A549 (cell line): ENCODE results near the gene NCOA4. TPM values are rescaled to one million over a fixed set of nuclear protein-coding genes. Genes with fewer than 3 reads are reported as not detected.
"Not testable (repeated sequence)": the region's sequence is repeated elsewhere in the genome, so short reads cannot be mapped to it uniquely, and the experiment has no call there.

ENCODE experiments used
- ATAC-seq, 2 experiments: fragments of 200-7000 bp in 1 of 2; fragments of >200 bp in 1 of 2; cut with Nextera tagmentation in 1 of 2; cut with Tn5 transposase in 1 of 2; 3 replicates each; pipeline versions ENCODE4 v1.8.0 to v1.9.1; 2018 to 2020; ENCODE audit warnings: mild to moderate bottlenecking in 1 of 2, moderate library complexity in 1 of 2
- CTCF ChIA-PET: fragments of 300-600 bp; sonication (Branson Sonifier 250); formaldehyde crosslinking; extraction: SDS; loops from one replicate; lab custom pipeline; 2021; ENCODE audit warnings: antibody characterized with exemption, inconsistent platforms; lab: Yijun Ruan, JAX
- POLR2A ChIA-PET: fragments of 350-600 bp; formaldehyde crosslinking; extraction: SDS; loops from one replicate; lab custom pipeline; 2021; ENCODE audit warnings: antibody characterized with exemption, inconsistent platforms; lab: Yijun Ruan, JAX
- DNase-seq, 2 experiments: peaks; one replicate each; pipeline versions ENCODE4 v3.0.0 to v3.0.0-alpha.2; 2011 to 2016; ENCODE audit warnings: low read depth in 1 of 2, low spot score in 1 of 2
- FAIRE-seq: peaks from 2 replicates; lab custom pipeline; 2011; peaks lifted over from hg19 to GRCh38; lab: Jason Lieb, UNC
- H3K27ac ChIP-seq, 2 experiments: fragments of >200 bp; sonication (Bioruptor Twin); formaldehyde crosslinking; 3 replicates each; pipeline ENCODE4 v1.5.1; 2016 to 2017
- H3K4me1 ChIP-seq: fragments of >200 bp; sonication (Bioruptor Twin); formaldehyde crosslinking; 3 replicates; pipeline ENCODE4 v1.6.1; 2016
- H3K4me2 ChIP-seq: fragments of >200 bp; sonication (Bioruptor Twin); formaldehyde crosslinking; 3 replicates; pipeline ENCODE4 v1.6.1; 2016
- H3K4me3 ChIP-seq: fragments of >200 bp; sonication (Bioruptor Twin); formaldehyde crosslinking; 3 replicates; pipeline ENCODE4 v1.5.1; 2016
- H3K9me3 ChIP-seq: fragments of >200 bp; sonication (Bioruptor Twin); formaldehyde crosslinking; 3 replicates; pipeline ENCODE4 v1.6.1; 2016
- CBX8 ChIP-seq: fragments of 200-600 bp; sonication (generic); IDR thresholded peaks from 2 replicates; pipeline ENCODE4 v1.6.1; 2016
- CHD2 ChIP-seq: fragments of 150-350 bp; IDR thresholded peaks from 2 replicates; pipeline ENCODE4 v1.6.1; 2014; ENCODE audit warnings: low read length; ENCODE audit not compliant: partially characterized antibody
- EHF ChIP-seq: fragments of 250-450 bp; sonication (Bioruptor Pico); IDR thresholded peaks from 2 replicates; pipeline ENCODE4 v1.5.0; 2020; ENCODE audit warnings: mild to moderate bottlenecking
- FOSL2 ChIP-seq, 2 experiments: fragments of 450-650 bp in 1 of 2; fragments of >200 bp in 1 of 2; sonication (Bioruptor Twin) in 1 of 2; formaldehyde crosslinking; IDR thresholded peaks; 2 replicates each; pipeline versions ENCODE4 v1.5.0 to v1.6.1; 2016 to 2020; ENCODE audit warnings: mild to moderate bottlenecking in 1 of 2, moderate library complexity in 1 of 2
- GATA3 ChIP-seq: IDR thresholded peaks from 2 replicates; pipeline ENCODE4 v1.6.1; 2012; ENCODE audit warnings: borderline replicate concordance
- HMGXB4 ChIP-seq: fragments of 250-450 bp; sonication (Bioruptor Pico); IDR thresholded peaks from 2 replicates; pipeline ENCODE4 v1.5.0; 2021; ENCODE audit warnings: mild to moderate bottlenecking, moderate library complexity, borderline replicate concordance
- HOXA7 ChIP-seq: fragments of 250-450 bp; sonication (Bioruptor Pico); IDR thresholded peaks from 2 replicates; pipeline ENCODE4 v1.5.0; 2020; ENCODE audit warnings: mild to moderate bottlenecking, moderate library complexity
- JUN ChIP-seq, 2 experiments: fragments of >200 bp; sonication (Bioruptor Twin); formaldehyde crosslinking; IDR thresholded peaks; 2 replicates in 1 of 2; 3 replicates in 1 of 2; pipeline ENCODE4 v1.6.1; 2016 to 2017
- KDM5A ChIP-seq: fragments of 200-600 bp; sonication (generic); IDR thresholded peaks from 2 replicates; pipeline ENCODE4 v1.6.1; 2016; ENCODE audit warnings: antibody characterized with exemption, mild to moderate bottlenecking
- MAFK ChIP-seq: fragments of 450-650 bp; IDR thresholded peaks from 2 replicates; pipeline ENCODE4 v1.6.1; 2014; ENCODE audit not compliant: partially characterized antibody
- MAZ ChIP-seq: fragments of 150-350 bp; IDR thresholded peaks from 2 replicates; pipeline ENCODE4 v1.6.1; 2014; ENCODE audit warnings: antibody characterized with exemption, low read depth, low read length, borderline replicate concordance
- POLR2A ChIP-seq: IDR thresholded peaks from 2 replicates; pipeline ENCODE4 v1.6.1; 2012; ENCODE audit warnings: mild to moderate bottlenecking, low read length
- RAD21 ChIP-seq, 2 experiments: fragments of >200 bp in 1 of 2; sonication (Bioruptor Twin) in 1 of 2; formaldehyde crosslinking in 1 of 2; IDR thresholded peaks in 1 of 2; conservative IDR thresholded peaks in 1 of 2; 2 replicates in 1 of 2; 3 replicates in 1 of 2; pipeline ENCODE4 v1.6.1; 2012 to 2018; ENCODE audit warnings: inconsistent platforms in 1 of 2
- SREBF2 ChIP-seq: fragments of 450-650 bp; IDR thresholded peaks from 2 replicates; pipeline ENCODE4 v1.6.1; 2014; ENCODE audit warnings: mild to moderate bottlenecking, moderate library complexity
- TP53 ChIP-seq: fragments of 250-450 bp; sonication (Bioruptor Pico); IDR thresholded peaks from 2 replicates; pipeline ENCODE4 v1.5.0; 2021; ENCODE audit warnings: mild to moderate bottlenecking, moderate library complexity
- ZC3H11A ChIP-seq: fragments of 450-650 bp; IDR thresholded peaks from 2 replicates; pipeline ENCODE4 v1.6.1; 2014; ENCODE audit warnings: antibody characterized with exemption, mild to moderate bottlenecking
- WGBS: methylation state at CpG from one replicate; pipeline ENCODE4 v1.1.6; 2017; ENCODE audit errors: missing lambda C conversion rate; 5-methylcytosine and 5-hydroxymethylcytosine counted together
- polyA plus RNA-seq, 4 experiments: library from polyadenylated mRNA; depleted of rRNA in 3 of 4; stranded (reverse); fragments of >200 nt; fragmentation: RNase III in 1 of 4; extraction: RNeasy Plus Mini Kit Qiagen cat#74134 plus additional on column Dnase treatment in 1 of 4; gene quantifications; 2 replicates in 3 of 4; 3 replicates in 1 of 4; pipeline ENCODE4 v1.2.3, GENCODE V29; 2011 to 2017
- TF ChIP-seq, protein P1 (sequence below): fragments of 150-350 bp; IDR thresholded peaks from 2 replicates; pipeline ENCODE4 v1.6.1; 2014; ENCODE audit warnings: low read depth, mild to moderate bottlenecking, low read length
- TF ChIP-seq, protein P2 (sequence below): fragments of 200-600 bp; sonication (generic); IDR thresholded peaks from 2 replicates; pipeline ENCODE4 v1.6.1; 2016; ENCODE audit warnings: antibody characterized with exemption, mild to moderate bottlenecking, moderate library complexity
- TF ChIP-seq, protein P3 (sequence below): fragments of >200 bp; sonication (Bioruptor Twin); formaldehyde crosslinking; IDR thresholded peaks from 2 replicates; pipeline ENCODE4 v1.6.1; 2016

NCOA4 gene
- polyA plus RNA-seq, 2 of the 4 experiments (the other 2 are of a cell fraction): 72.1 to 112 TPM

- H3K27ac ChIP-seq, H3K4me1 ChIP-seq, FAIRE-seq, DNase-seq, H3K9me3 ChIP-seq, H3K4me3 ChIP-seq, ATAC-seq, POLR2A ChIA-PET, CTCF ChIA-PET: not testable (repeated sequence)
- 69% methylated on average over 11 of the region's 11 CpGs for WGBS
- H3K4me2 ChIP-seq: peak overlapping the region; percentile 42; the same call in 2 of the 3 replicates
Observed at GRCh38 chr10:46049497-46049831, 19.0 kb upstream of the NCOA4 start.

- CTCF ChIA-PET: interaction anchor here (0.7 to 0.8 kb wide), 2 partner anchors 23 to 27 kb away, joined by 3 to 4 read pairs; no protein-coding TSS in a partner anchor
- POLR2A ChIA-PET: no interaction called here
- no peak overlapping the region for H3K27ac ChIP-seq
- no peaks in the 10 kb centered on the region for H3K9me3 ChIP-seq
- TF ChIP-seq, protein P1, sequence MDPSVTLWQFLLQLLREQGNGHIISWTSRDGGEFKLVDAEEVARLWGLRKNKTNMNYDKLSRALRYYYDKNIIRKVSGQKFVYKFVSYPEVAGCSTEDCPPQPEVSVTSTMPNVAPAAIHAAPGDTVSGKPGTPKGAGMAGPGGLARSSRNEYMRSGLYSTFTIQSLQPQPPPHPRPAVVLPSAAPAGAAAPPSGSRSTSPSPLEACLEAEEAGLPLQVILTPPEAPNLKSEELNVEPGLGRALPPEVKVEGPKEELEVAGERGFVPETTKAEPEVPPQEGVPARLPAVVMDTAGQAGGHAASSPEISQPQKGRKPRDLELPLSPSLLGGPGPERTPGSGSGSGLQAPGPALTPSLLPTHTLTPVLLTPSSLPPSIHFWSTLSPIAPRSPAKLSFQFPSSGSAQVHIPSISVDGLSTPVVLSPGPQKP: no peak
- TF ChIP-seq KDM5A (no peak), TP53 (CRISPR knock-in tag) (no peak), RAD21 (conservative IDR thresholded peaks at IDR 0.05 in 1 of 2, IDR thresholded peaks at IDR 0.05 in 1 of 2) (no peak), HMGXB4 (CRISPR knock-in tag) (no peak), GATA3 (no peak), MAZ (no peak), JUN (IDR thresholded peaks at IDR 0.05) (no peak), EHF (CRISPR knock-in tag) (no peak), CBX8 (no peak), FOSL2 (IDR thresholded peaks at IDR 0.05) (no peak), FOSL2 (CRISPR knock-in tag; IDR thresholded peaks at IDR 0.05) (no peak), ZC3H11A (no peak), SREBF2 (no peak), POLR2A (no peak), MAFK (no peak), CHD2 (no peak), HOXA7 (CRISPR knock-in tag) (no peak)
- TF ChIP-seq, protein P2, sequence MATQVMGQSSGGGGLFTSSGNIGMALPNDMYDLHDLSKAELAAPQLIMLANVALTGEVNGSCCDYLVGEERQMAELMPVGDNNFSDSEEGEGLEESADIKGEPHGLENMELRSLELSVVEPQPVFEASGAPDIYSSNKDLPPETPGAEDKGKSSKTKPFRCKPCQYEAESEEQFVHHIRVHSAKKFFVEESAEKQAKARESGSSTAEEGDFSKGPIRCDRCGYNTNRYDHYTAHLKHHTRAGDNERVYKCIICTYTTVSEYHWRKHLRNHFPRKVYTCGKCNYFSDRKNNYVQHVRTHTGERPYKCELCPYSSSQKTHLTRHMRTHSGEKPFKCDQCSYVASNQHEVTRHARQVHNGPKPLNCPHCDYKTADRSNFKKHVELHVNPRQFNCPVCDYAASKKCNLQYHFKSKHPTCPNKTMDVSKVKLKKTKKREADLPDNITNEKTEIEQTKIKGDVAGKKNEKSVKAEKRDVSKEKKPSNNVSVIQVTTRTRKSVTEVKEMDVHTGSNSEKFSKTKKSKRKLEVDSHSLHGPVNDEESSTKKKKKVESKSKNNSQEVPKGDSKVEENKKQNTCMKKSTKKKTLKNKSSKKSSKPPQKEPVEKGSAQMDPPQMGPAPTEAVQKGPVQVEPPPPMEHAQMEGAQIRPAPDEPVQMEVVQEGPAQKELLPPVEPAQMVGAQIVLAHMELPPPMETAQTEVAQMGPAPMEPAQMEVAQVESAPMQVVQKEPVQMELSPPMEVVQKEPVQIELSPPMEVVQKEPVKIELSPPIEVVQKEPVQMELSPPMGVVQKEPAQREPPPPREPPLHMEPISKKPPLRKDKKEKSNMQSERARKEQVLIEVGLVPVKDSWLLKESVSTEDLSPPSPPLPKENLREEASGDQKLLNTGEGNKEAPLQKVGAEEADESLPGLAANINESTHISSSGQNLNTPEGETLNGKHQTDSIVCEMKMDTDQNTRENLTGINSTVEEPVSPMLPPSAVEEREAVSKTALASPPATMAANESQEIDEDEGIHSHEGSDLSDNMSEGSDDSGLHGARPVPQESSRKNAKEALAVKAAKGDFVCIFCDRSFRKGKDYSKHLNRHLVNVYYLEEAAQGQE: no peak
- TF ChIP-seq, protein P3, sequence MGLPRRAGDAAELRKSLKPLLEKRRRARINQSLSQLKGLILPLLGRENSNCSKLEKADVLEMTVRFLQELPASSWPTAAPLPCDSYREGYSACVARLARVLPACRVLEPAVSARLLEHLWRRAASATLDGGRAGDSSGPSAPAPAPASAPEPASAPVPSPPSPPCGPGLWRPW: no peak
- peak in 1 of 2 experiments; percentile 35; a peak in 2 of 6 replicates for ATAC-seq
- 21% methylated on average over 2 of the region's 2 CpGs for WGBS
- FAIRE-seq: no peak
- no peak for DNase-seq
- no peak overlapping the region for H3K4me2 ChIP-seq
- H3K4me3 ChIP-seq: no peak overlapping the region
- peaks cover 6% of the 10 kb centered on the region; the same call in 1 of the 3 replicates for H3K4me1 ChIP-seq
Observed at GRCh38 chr10:46048152-46048551, 17.7 kb upstream of the NCOA4 start.
